Liver (tissue), 9 donors: Measurements from ENCODE around the gene SCLT1. TPM values are rescaled to one million over a fixed set of nuclear protein-coding genes. Genes with fewer than 3 reads are reported as not detected.

ENCODE experiments used
- DNase-seq: peaks from one replicate; pipeline ENCODE4 v3.0.0-alpha.2; 2017; ENCODE audit warnings: low spot score
- H3K27ac ChIP-seq, 2 donors: one replicate each; pipeline ENCODE4 v1.7.0; 2013; ENCODE audit warnings: inconsistent platforms in 2 of 2, low read length in 2 of 2, control low read depth in 1 of 2, low read depth in 1 of 2, mild to moderate bottlenecking in 1 of 2
- H3K27me3 ChIP-seq, 4 donors: one replicate each; pipeline versions ENCODE4 v1.6.1 to v1.7.0; 2013; ENCODE audit warnings: low read length in 3 of 4, inconsistent platforms in 1 of 4, mild to moderate bottlenecking in 1 of 4, moderate library complexity in 1 of 4; ENCODE audit not compliant: control insufficient read depth in 4 of 4, insufficient read depth in 4 of 4
- H3K36me3 ChIP-seq, 4 donors: one replicate each; pipeline versions ENCODE4 v1.6.1 to v1.7.0; 2013; ENCODE audit warnings: low read length in 3 of 4, mild to moderate bottlenecking in 3 of 4, low read depth in 1 of 4, moderate library complexity in 1 of 4; ENCODE audit not compliant: control insufficient read depth in 4 of 4, insufficient read depth in 3 of 4
- H3K4me1 ChIP-seq, 4 donors: one replicate each; pipeline versions ENCODE4 v1.6.1 to v1.7.0; 2013; ENCODE audit warnings: low read length in 3 of 4, mild to moderate bottlenecking in 3 of 4, moderate library complexity in 1 of 4; ENCODE audit not compliant: control insufficient read depth in 4 of 4, insufficient read depth in 4 of 4
- H3K4me3 ChIP-seq, 3 donors: one replicate each; pipeline versions ENCODE4 v1.6.1 to v1.7.0; 2013; ENCODE audit warnings: low read length in 3 of 3, control low read depth in 1 of 3, low read depth in 1 of 3, mild to moderate bottlenecking in 1 of 3
- H3K9ac ChIP-seq, 2 donors: one replicate each; pipeline ENCODE4 v1.7.0; 2013; ENCODE audit warnings: low read length in 2 of 2, mild to moderate bottlenecking in 2 of 2, moderate library complexity in 2 of 2, control low read depth in 1 of 2, low read depth in 1 of 2
- H3K9me3 ChIP-seq, 4 donors: one replicate each; pipeline versions ENCODE4 v1.6.1 to v1.7.0; 2013; ENCODE audit warnings: low read length in 3 of 4; ENCODE audit not compliant: control insufficient read depth in 4 of 4
- EGR1 ChIP-seq, 2 donors: IDR thresholded peaks; 2 replicates each; pipeline ENCODE4 v1.6.1; 2016 to 2018; ENCODE audit warnings: antibody characterized with exemption in 2 of 2, low read depth in 2 of 2
- FOXA1 ChIP-seq: IDR thresholded peaks from 2 replicates; pipeline ENCODE4 v1.6.1; 2016; ENCODE audit warnings: antibody characterized with exemption
- FOXA2 ChIP-seq: IDR thresholded peaks from 2 replicates; pipeline ENCODE4 v1.6.1; 2016; ENCODE audit warnings: antibody characterized with exemption
- GABPA ChIP-seq, 2 donors: IDR thresholded peaks in 1 of 2; conservative IDR thresholded peaks in 1 of 2; 2 replicates each; pipeline ENCODE4 v1.6.1; 2016; ENCODE audit warnings: antibody characterized with exemption in 2 of 2, mild to moderate bottlenecking in 1 of 2, moderate library complexity in 1 of 2
- HNF4A ChIP-seq, 2 donors: conservative IDR thresholded peaks; 2 replicates each; pipeline ENCODE4 v1.6.1; 2016; ENCODE audit warnings: antibody characterized with exemption in 2 of 2, mild to moderate bottlenecking in 2 of 2
- HNF4G ChIP-seq: IDR thresholded peaks from 2 replicates; pipeline ENCODE4 v1.6.1; 2016; ENCODE audit warnings: antibody characterized with exemption
- JUND ChIP-seq, 2 donors: IDR thresholded peaks; 2 replicates each; pipeline ENCODE4 v1.6.1; 2016; ENCODE audit warnings: antibody characterized with exemption in 2 of 2
- NR2F2 ChIP-seq: IDR thresholded peaks from 2 replicates; pipeline ENCODE4 v1.6.1; 2016; ENCODE audit warnings: antibody characterized with exemption
- RAD21 ChIP-seq, 2 donors: IDR thresholded peaks; 2 replicates each; pipeline ENCODE4 v1.6.1; 2016; ENCODE audit warnings: antibody characterized with exemption in 2 of 2, mild to moderate bottlenecking in 2 of 2
- RXRA ChIP-seq, 2 donors: IDR thresholded peaks; 2 replicates each; pipeline ENCODE4 v1.6.1; 2017 to 2018; ENCODE audit warnings: antibody characterized with exemption in 2 of 2, mild to moderate bottlenecking in 1 of 2
- SP1 ChIP-seq: IDR thresholded peaks from 2 replicates; pipeline ENCODE4 v1.6.1; 2018; ENCODE audit warnings: antibody characterized with exemption, mild to moderate bottlenecking
- TAF1 ChIP-seq: conservative IDR thresholded peaks from 2 replicates; pipeline ENCODE4 v1.6.1; 2016; ENCODE audit warnings: antibody characterized with exemption, mild to moderate bottlenecking
- YY1 ChIP-seq: IDR thresholded peaks from 2 replicates; pipeline ENCODE4 v1.6.1; 2016; ENCODE audit warnings: antibody characterized with exemption, mild to moderate bottlenecking
- polyA plus RNA-seq, 2 donors: library from polyadenylated mRNA; stranded (reverse) in 1 of 2; unstranded in 1 of 2; fragments of 200-250 nt in 1 of 2; fragments of >200 nt in 1 of 2; fragmentation: Nextera tagmentation in 1 of 2; extraction: Ambion mirVana in 1 of 2; gene quantifications; one replicate each; pipeline versions ENCODE4 v1.2.1 to v1.2.3, GENCODE V29; 2013 to 2015
- total RNA-seq, 2 donors: library from RNA; depleted of rRNA; stranded (reverse); fragments of >200 nt; gene quantifications; one replicate each; pipeline ENCODE4 v1.2.3, GENCODE V29; 2014
- TF ChIP-seq, protein P1 (sequence below): IDR thresholded peaks from 2 replicates; pipeline ENCODE4 v1.6.1; 2016; ENCODE audit warnings: antibody characterized with exemption
- TF ChIP-seq, protein P2 (sequence below): fragments of 150-350 bp; IDR thresholded peaks from 2 replicates; pipeline ENCODE4 v1.5.1; 2017; ENCODE audit warnings: improper control_type of control experiment, low read depth, low read length; ENCODE audit not compliant: missing input control
- TF ChIP-seq, protein P3 (sequence below): IDR thresholded peaks from 2 replicates; pipeline ENCODE4 v1.6.1; 2016; ENCODE audit warnings: antibody characterized with exemption
- TF ChIP-seq, protein P4 (sequence below): IDR thresholded peaks from 2 replicates; pipeline ENCODE4 v1.6.1; 2016; ENCODE audit warnings: antibody characterized with exemption
- TF ChIP-seq, protein P5 (sequence below): IDR thresholded peaks from 2 replicates; pipeline ENCODE4 v1.6.1; 2016; ENCODE audit warnings: antibody characterized with exemption, mild to moderate bottlenecking
- donor health status: healthy.
- donor health status: healthy.
- donor health status: healthy.
- donor health status: healthy.
- donor health status: healthy.

Gene SCLT1
- total and polyA plus RNA-seq, 4 donors, result 1.2 to 14.2 (median 4.0) TPM

DNA sequence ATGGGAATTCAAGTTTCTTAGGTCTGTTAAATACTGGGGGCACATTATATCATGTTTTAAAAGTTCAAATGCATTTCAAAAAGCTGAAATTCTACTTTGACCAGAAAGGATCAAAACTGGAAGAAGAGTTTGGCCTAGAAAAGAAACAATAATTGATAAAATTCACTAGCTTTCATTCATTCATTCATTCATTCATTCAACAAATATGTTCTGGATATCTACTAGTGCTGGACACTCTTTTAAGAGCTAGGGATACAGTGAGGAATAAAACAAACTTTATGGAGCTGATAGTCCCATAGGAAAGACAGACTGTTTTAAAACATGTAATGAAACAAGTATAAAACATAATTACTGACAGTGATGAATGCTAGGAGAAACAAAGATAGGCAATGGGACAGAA, 177.8 kb downstream of the SCLT1 start:
- DNase-seq, result no peak
- TF ChIP-seq RXRA (IDR thresholded peaks at IDR 0.05) (no peak), HNF4A (conservative IDR thresholded peaks at IDR 0.05) (no peak), HNF4G (no peak), FOXA1 (no peak), JUND (IDR thresholded peaks at IDR 0.05) (no peak), NR2F2 (no peak), FOXA2 (no peak), RAD21 (IDR thresholded peaks at IDR 0.05) (no peak), YY1 (no peak), EGR1 (IDR thresholded peaks at IDR 0.05; ENCODE audit: low read depth in 2 of 2) (no peak), TAF1 (no peak), GABPA (IDR thresholded peaks at IDR 0.05 in 1 of 2, conservative IDR thresholded peaks at IDR 0.05 in 1 of 2) (no peak), SP1 (no peak)
- TF ChIP-seq, protein P1, sequence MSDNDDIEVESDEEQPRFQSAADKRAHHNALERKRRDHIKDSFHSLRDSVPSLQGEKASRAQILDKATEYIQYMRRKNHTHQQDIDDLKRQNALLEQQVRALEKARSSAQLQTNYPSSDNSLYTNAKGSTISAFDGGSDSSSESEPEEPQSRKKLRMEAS, result no peak
- TF ChIP-seq, protein P2, sequence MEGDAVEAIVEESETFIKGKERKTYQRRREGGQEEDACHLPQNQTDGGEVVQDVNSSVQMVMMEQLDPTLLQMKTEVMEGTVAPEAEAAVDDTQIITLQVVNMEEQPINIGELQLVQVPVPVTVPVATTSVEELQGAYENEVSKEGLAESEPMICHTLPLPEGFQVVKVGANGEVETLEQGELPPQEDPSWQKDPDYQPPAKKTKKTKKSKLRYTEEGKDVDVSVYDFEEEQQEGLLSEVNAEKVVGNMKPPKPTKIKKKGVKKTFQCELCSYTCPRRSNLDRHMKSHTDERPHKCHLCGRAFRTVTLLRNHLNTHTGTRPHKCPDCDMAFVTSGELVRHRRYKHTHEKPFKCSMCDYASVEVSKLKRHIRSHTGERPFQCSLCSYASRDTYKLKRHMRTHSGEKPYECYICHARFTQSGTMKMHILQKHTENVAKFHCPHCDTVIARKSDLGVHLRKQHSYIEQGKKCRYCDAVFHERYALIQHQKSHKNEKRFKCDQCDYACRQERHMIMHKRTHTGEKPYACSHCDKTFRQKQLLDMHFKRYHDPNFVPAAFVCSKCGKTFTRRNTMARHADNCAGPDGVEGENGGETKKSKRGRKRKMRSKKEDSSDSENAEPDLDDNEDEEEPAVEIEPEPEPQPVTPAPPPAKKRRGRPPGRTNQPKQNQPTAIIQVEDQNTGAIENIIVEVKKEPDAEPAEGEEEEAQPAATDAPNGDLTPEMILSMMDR, result no peak
- TF ChIP-seq, protein P3, sequence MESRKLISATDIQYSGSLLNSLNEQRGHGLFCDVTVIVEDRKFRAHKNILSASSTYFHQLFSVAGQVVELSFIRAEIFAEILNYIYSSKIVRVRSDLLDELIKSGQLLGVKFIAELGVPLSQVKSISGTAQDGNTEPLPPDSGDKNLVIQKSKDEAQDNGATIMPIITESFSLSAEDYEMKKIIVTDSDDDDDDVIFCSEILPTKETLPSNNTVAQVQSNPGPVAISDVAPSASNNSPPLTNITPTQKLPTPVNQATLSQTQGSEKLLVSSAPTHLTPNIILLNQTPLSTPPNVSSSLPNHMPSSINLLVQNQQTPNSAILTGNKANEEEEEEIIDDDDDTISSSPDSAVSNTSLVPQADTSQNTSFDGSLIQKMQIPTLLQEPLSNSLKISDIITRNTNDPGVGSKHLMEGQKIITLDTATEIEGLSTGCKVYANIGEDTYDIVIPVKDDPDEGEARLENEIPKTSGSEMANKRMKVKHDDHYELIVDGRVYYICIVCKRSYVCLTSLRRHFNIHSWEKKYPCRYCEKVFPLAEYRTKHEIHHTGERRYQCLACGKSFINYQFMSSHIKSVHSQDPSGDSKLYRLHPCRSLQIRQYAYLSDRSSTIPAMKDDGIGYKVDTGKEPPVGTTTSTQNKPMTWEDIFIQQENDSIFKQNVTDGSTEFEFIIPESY, result no peak
- TF ChIP-seq, protein P4, sequence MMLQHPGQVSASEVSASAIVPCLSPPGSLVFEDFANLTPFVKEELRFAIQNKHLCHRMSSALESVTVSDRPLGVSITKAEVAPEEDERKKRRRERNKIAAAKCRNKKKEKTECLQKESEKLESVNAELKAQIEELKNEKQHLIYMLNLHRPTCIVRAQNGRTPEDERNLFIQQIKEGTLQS, result no peak
- TF ChIP-seq, protein P5, sequence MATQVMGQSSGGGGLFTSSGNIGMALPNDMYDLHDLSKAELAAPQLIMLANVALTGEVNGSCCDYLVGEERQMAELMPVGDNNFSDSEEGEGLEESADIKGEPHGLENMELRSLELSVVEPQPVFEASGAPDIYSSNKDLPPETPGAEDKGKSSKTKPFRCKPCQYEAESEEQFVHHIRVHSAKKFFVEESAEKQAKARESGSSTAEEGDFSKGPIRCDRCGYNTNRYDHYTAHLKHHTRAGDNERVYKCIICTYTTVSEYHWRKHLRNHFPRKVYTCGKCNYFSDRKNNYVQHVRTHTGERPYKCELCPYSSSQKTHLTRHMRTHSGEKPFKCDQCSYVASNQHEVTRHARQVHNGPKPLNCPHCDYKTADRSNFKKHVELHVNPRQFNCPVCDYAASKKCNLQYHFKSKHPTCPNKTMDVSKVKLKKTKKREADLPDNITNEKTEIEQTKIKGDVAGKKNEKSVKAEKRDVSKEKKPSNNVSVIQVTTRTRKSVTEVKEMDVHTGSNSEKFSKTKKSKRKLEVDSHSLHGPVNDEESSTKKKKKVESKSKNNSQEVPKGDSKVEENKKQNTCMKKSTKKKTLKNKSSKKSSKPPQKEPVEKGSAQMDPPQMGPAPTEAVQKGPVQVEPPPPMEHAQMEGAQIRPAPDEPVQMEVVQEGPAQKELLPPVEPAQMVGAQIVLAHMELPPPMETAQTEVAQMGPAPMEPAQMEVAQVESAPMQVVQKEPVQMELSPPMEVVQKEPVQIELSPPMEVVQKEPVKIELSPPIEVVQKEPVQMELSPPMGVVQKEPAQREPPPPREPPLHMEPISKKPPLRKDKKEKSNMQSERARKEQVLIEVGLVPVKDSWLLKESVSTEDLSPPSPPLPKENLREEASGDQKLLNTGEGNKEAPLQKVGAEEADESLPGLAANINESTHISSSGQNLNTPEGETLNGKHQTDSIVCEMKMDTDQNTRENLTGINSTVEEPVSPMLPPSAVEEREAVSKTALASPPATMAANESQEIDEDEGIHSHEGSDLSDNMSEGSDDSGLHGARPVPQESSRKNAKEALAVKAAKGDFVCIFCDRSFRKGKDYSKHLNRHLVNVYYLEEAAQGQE, result no peak
- no peaks in the 10 kb centered on the region for H3K27me3 ChIP-seq
- H3K36me3 ChIP-seq, result no peaks in the 10 kb centered on the region
- H3K9ac ChIP-seq, result no peak overlapping the region
- H3K9me3 ChIP-seq, result no peaks in the 10 kb centered on the region
- H3K4me3 ChIP-seq, result no peak overlapping the region
- H3K4me1 ChIP-seq, result no peaks in the 10 kb centered on the region
- H3K27ac ChIP-seq, result no peak overlapping the region
